Kasumi-1 (cell line): ENCODE measurements around the gene BCL2.
A peak's percentile ranks its signal among the peaks of the same experiment; 100 is the strongest.
"Not testable (repeated sequence)": the region's sequence is repeated elsewhere in the genome, so short reads cannot be mapped to it uniquely, and the experiment has no call there.

ENCODE experiments used
- DNase-seq, 2 experiments: peaks; one replicate each; lab custom pipeline; 2025; lab: John Stamatoyannopoulos, UW

Gene BCL2

GRCh38 chr18:63258749-63259566, 60.6 kb downstream of the BCL2 start:
- no peak for DNase-seq

DNA sequence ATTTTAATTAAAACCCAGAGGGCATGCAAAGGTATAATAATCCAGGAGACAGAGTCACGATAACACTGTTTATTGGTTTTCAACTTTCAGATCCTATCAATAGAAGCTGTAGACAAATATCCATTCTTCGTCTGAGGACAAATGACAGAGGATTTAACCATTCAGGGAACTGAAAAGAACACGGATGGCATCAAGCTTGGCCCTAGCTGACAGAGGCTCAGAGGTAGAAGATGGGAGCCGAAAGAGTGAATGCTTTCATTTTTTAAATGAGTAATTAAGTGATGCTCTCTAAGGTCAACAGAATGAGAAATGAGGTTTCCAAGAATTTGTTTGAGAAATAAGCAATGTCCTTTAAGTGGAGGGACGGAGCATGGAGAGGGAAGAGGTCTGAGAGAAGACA, 62.1 kb downstream of the BCL2 start:
- DNase-seq, result no peak

DNA sequence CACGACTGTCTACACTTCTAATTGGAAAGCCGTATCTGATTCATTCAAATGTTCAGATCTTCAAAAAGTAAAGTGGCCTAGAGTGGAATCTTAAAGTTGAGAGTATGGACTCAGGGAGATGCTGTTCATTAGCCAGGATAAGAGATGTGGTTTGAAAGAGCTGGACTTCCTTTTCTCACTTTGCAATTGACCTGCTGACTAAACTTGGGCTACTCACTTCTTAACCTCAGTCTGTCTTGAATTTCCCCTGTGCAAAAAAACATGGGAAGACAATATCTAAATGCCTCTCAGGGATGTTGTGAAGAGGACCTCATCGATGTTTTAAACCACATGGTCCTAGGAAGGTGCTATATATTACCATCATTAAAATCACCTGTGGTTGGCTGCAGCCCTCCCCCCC, 64.1 kb downstream of the BCL2 start:
- DNase-seq, result no peak

DNA sequence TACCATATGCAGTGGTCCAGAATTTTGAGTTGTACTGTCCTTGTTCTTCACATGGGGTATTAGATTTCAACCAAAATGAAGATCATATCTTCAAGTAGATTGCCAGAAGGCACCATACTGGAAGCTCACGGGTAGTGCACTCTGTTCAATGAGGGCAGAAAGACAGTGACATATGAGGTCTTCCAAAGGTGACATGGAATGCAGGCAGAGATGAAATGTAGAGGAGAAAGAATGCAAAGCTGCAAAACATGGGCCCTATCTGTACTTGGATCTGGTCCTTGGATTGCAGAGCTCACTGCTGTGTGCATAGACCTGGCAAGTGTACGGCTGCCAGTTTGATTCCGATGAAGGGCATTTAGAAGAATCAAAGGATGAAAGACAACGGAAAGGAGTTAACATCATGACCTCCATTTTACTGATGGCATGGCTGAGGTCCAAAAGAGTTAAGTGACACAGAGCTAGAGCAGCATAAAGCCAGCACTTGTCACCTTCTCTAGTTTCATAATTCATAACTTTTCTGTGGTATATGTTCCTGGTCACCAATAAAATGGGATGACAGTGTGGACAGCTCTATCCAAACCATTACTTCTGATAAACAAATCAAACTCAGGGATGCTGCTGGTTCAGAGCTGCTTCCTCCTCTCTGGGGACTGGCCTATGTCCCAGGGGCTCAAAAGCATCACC, 64.7 kb downstream of the BCL2 start:
- DNase-seq, result no peak

DNA sequence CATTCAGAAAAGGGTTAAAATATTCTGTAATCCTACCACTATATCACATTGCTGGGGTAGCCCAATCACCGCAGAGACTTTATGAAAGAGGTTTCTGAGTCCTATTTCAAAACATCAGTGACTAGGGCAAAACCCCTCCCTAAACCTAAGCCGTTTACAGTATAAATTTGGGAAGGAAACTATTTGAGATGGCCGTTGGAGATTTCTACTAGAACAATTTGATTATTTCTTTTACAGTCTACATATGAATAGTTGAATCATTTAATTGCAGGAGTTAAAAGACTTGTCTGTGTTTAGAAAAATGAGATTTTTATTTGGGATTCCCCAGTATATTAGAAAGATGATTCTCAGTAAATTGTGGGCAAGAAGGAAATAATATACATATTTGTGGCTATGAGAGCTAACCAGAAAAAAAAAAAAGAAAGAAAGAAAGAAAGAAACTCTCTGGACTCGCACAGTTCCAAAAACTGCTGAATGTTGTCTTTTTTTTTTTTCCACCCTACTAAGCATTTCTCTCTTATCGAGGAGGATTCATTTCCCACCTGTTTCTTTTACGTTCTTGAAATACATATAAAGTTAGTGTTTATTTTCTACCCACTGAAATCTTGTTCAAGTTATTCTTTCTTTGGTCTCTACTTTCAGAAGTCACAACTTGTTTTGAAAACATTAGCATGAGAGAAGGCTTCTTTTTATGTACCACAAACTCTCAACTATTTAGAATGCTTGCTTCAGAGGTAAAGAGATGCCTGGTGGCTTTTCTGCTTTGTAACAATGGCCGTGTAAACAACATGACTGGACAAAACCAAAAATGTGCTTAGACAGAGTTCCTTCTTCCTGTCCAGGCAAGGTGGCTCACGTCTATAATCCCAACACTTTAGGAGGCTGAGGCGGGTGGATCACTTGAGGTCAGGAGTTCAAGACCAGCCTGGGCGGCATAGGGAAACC, 65.9 kb downstream of the BCL2 start:
- peak; percentile 15 to 16 for DNase-seq

DNA sequence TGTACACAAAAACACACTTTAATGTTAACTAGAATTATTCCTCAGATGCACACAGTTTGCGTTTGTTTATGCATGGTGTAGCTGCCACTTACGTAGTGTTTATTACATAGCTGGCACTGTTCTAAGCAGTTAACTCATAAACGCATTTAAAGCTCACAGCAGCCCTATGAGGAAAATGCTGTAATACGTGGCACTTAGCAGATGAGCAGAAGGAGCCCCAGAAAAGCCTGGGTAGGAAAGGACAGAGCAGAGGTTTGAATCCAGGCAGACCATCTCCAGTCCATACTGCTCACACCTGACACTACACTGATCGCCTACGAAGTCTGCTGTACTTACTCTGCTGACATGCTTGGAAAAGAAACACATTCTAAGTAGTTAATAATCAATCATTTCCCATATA, 66.6 kb downstream of the BCL2 start:
- DNase-seq, result no peak

DNA sequence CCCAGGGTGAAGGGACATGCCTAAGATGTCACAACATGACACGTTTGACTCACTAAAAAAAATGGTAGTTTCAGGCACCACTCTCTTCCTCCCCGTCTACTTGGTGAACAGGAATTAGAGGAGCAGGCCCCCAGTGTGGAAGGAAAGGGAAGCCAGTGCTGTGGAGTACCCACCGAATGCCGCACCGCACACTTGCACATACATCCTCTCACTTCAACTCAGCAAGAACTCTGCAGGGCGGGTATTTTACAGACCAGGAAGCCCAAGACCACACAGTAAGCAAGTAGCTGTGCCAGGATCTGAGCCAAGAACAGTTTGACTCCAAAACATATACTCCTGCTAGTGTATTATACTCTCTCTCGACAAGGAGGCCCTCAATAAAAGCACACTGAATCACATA, 69.8 kb downstream of the BCL2 start:
- DNase-seq, result peak; percentile 94 to 95

- no peak for DNase-seq
These were observed 71.6 kb downstream of the BCL2 start for GRCh38 chr18:63247926-63248325.

DNA sequence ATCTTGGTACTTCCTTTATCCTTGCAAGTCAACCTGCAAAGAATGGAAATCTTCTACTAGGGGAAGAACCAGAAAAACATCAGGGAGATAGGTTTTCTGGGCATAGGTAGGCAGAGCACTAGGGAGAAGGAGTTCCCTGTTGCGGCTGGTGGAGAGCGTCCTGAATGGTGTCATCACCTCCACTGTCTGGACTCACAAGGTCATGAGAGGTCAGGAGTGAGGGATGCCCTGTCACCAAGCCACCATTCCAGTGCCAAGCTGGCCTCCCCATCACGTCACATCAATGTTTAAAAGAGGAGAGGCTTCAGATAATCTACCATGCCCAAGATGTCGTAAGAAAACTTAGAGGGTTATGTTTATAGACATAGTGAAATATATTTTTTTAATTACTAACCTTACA, 72.1 kb downstream of the BCL2 start:
- no peak for DNase-seq

DNA sequence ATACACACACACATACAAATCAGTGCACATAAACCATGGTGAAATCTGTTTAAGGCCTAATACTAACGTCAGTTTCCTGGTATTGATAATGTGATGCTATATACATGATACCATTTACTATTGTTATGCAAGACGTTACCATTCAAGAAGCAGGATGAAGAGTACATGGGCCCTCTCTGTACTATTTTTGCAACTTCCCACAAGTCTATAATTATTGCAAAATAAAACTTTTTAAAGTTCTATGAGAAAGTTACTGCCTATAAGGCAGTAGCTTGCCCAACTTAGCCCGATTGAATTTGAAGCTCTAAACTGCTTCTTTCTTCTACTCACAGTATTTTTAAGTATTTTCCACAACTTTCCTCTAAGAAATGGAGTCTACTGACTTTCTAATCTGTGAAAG, 74.0 kb downstream of the BCL2 start:
- DNase-seq, result no peak

- DNase-seq, result no peak
These were observed 75.0 kb downstream of the BCL2 start for GRCh38 chr18:63244607-63245006.

DNA sequence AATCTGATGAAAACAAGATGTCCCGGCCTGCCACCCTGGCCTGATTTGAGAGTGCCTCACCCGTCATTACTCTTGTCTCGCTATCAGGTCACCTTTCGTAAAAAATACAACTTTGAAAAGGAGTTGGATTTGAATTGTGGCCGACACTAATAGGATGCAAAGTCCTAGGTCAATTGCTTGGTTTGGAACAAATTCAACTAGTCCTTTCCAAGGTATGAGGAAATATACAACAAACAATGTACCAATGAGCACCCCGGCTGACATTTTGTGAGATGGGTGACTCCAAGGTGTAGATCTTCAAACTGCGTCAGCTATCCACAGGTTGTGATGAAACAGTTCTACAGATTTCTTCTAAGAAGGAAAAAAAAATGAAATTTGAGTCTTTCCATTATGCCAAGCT, 77.8 kb downstream of the BCL2 start:
- DNase-seq, result no peak

- DNase-seq, result no peak
These were observed 78.3 kb downstream of the BCL2 start for GRCh38 chr18:63241317-63241712.

- DNase-seq, result no peak
These were observed 78.8 kb downstream of the BCL2 start for GRCh38 chr18:63240531-63241316.

DNA sequence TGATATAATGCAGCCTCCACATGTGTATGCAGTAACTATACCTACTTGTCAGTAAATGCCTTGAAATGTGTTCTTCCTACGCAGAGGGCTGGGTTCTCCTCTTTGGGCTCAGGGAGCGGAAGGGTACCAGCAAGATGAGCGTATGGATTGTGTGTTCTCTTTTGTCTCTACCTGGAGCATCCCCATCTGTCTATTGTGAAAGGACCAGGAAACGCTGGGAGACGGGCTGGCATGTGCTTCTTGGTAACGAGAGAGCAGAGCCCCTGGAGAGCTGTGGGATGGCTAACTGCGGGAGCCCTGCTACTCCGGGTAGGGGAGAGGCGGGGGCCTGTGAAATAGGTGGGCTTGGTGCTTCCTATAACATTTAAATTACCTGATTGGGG, 80.9 kb downstream of the BCL2 start:
- DNase-seq, result no peak

DNA sequence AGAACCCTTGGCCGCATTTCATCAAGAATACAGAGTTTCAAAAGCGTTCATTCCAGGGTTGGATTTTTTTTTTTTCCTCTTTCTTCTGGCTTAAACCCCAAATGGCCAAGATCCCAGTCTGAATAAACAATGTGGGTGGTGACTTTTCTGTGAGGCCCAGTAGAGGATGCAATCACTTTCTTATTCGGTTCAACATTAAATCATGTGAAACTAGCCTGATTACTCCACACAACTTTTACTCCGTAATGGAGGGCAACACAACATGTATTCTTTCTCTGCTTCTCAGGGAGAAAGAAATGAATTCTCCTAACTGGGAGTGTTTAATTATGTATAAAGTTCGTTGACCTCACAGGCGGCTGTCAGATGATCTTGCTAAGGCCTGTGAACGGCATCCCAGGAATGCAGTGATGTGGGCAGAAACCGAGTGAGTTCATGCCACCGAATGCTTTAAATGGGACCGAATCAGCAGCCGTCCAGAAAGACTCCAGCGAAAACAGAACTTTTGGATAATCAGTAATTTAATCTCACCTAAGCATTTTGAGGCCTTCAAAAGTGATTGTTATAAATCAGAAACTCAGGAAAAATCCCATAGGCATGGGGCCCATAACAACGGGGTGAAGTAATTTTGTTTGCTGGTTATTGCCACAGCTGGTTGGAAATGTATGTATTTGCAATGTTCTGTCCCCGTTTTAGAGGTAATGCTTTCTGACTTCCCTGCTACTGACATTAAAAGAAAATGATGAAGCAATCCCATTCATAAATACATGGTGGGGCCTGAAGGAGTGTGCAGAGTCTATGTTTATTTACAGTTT, 81.5 kb downstream of the BCL2 start:
- no peak for DNase-seq

GRCh38 chr18:63236921-63237846, 82.4 kb downstream of the BCL2 start:
- DNase-seq, result peak; percentile 71 to 78

DNA sequence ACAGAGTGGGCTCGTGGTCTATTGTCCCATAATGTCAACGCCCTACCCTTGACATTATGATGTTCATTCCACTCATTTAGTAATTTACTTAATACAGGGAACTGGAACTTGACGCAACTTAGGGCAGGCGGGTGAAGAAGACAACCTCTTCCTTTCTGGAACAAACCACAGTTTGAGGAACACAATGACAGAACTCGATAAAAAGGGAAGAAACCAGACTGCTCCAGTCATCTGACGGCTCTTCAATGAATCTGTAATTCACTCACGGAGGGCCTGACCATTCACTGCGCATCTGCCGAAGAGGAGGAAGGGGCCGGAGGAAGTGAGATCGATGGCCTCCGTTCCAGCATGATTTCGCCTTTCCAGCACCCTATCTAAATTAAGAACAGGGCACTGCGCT, 83.2 kb downstream of the BCL2 start:
- DNase-seq, result peak; percentile 78 to 80

GRCh38 chr18:63235920-63236319, 83.6 kb downstream of the BCL2 start:
- DNase-seq, result not testable (repeated sequence)

GRCh38 chr18:63234841-63235240, 84.7 kb downstream of the BCL2 start:
- no peak for DNase-seq
